ENCODE measurements around the gene RAVER2. TPM values are rescaled to one million over a fixed set of nuclear protein-coding genes. Genes with fewer than 3 reads are reported as not detected.
A peak's percentile ranks its signal among the peaks of the same experiment; 100 is the strongest.

The RAVER2 gene
- total and polyA plus RNA-seq, 2 experiments from 2014 or later = 7.8 to 24.6 TPM

DNA sequence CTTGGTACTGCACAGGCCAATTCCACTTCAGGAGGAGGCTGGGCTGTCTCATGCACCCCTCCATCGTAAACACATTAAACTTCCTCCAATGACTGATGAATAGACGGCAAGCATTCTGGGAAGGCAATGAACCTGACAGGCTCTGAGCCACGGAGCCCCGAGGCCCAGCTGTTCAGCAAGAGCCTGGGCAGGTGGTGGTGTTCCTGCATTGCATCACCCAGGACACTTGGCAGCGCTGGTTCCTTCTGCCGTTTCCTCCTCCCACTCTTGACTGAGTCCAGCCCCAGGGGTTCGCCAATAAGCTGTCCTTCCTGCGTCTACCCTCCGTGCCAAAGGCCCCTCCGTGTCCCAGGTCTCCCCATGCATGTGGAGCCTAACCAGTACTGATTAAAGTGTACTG is 111.7 kb downstream of the RAVER2 start:
- Histone ChIP-seq H3K4me3 (no peak overlapping the region), H3K9me2 (ENCODE audit: insufficient read depth) (no peaks in the 10 kb centered on the region), H3K27me3 (ENCODE audit: insufficient read depth) (no peaks in the 10 kb centered on the region), H3K4me2 (no peak overlapping the region), H3K79me2 (replicated peaks; ENCODE audit: insufficient read depth) (no peaks in the 10 kb centered on the region), H3K36me3 (ENCODE audit: insufficient read depth) (no peaks in the 10 kb centered on the region; the same call in 1 of the 2 replicates), H3K27ac (ENCODE audit: low read depth) (no peak overlapping the region), H2AFZ (no peak overlapping the region), H4K20me1 (replicated peaks; ENCODE audit: insufficient read depth) (no peaks in the 10 kb centered on the region), H3F3A (replicated peaks; ENCODE audit: low read depth) (no peaks in the 10 kb centered on the region), H3K4me1 (ENCODE audit: insufficient read depth) (peaks cover 4% of the 10 kb centered on the region)
- H3K27me3 Mint-ChIP-seq (ENCODE audit: insufficient read depth, low read depth, poor library complexity) = peaks cover 11% of the 10 kb centered on the region
- H3K9me3 Mint-ChIP-seq = no peaks in the 10 kb centered on the region; the same call in 2 of the 3 replicates
- DNase-seq (ENCODE audit: low spot score) = no peak
- no peak overlapping the region for H3K4me3 Mint-ChIP-seq
- H3K4me1 Mint-ChIP-seq = peaks cover 16% of the 10 kb centered on the region
- TF ChIP-seq EZH2phosphoT487 (IDR thresholded peaks at IDR 0.05; ENCODE audit: unreplicated experiment) (no peak), EZH2 (IDR thresholded peaks at IDR 0.05; ENCODE audit: low read depth, unreplicated experiment) (no peak), ZNF114 (CRISPR knock-in tag; IDR thresholded peaks at IDR 0.05) (no peak), POLR2AphosphoS5 (IDR thresholded peaks at IDR 0.05; ENCODE audit: low read depth) (no peak), CREB1 (CRISPR knock-in tag; IDR thresholded peaks at IDR 0.05; ENCODE audit: low read depth) (no peak)
- TF ChIP-seq, protein P1, sequence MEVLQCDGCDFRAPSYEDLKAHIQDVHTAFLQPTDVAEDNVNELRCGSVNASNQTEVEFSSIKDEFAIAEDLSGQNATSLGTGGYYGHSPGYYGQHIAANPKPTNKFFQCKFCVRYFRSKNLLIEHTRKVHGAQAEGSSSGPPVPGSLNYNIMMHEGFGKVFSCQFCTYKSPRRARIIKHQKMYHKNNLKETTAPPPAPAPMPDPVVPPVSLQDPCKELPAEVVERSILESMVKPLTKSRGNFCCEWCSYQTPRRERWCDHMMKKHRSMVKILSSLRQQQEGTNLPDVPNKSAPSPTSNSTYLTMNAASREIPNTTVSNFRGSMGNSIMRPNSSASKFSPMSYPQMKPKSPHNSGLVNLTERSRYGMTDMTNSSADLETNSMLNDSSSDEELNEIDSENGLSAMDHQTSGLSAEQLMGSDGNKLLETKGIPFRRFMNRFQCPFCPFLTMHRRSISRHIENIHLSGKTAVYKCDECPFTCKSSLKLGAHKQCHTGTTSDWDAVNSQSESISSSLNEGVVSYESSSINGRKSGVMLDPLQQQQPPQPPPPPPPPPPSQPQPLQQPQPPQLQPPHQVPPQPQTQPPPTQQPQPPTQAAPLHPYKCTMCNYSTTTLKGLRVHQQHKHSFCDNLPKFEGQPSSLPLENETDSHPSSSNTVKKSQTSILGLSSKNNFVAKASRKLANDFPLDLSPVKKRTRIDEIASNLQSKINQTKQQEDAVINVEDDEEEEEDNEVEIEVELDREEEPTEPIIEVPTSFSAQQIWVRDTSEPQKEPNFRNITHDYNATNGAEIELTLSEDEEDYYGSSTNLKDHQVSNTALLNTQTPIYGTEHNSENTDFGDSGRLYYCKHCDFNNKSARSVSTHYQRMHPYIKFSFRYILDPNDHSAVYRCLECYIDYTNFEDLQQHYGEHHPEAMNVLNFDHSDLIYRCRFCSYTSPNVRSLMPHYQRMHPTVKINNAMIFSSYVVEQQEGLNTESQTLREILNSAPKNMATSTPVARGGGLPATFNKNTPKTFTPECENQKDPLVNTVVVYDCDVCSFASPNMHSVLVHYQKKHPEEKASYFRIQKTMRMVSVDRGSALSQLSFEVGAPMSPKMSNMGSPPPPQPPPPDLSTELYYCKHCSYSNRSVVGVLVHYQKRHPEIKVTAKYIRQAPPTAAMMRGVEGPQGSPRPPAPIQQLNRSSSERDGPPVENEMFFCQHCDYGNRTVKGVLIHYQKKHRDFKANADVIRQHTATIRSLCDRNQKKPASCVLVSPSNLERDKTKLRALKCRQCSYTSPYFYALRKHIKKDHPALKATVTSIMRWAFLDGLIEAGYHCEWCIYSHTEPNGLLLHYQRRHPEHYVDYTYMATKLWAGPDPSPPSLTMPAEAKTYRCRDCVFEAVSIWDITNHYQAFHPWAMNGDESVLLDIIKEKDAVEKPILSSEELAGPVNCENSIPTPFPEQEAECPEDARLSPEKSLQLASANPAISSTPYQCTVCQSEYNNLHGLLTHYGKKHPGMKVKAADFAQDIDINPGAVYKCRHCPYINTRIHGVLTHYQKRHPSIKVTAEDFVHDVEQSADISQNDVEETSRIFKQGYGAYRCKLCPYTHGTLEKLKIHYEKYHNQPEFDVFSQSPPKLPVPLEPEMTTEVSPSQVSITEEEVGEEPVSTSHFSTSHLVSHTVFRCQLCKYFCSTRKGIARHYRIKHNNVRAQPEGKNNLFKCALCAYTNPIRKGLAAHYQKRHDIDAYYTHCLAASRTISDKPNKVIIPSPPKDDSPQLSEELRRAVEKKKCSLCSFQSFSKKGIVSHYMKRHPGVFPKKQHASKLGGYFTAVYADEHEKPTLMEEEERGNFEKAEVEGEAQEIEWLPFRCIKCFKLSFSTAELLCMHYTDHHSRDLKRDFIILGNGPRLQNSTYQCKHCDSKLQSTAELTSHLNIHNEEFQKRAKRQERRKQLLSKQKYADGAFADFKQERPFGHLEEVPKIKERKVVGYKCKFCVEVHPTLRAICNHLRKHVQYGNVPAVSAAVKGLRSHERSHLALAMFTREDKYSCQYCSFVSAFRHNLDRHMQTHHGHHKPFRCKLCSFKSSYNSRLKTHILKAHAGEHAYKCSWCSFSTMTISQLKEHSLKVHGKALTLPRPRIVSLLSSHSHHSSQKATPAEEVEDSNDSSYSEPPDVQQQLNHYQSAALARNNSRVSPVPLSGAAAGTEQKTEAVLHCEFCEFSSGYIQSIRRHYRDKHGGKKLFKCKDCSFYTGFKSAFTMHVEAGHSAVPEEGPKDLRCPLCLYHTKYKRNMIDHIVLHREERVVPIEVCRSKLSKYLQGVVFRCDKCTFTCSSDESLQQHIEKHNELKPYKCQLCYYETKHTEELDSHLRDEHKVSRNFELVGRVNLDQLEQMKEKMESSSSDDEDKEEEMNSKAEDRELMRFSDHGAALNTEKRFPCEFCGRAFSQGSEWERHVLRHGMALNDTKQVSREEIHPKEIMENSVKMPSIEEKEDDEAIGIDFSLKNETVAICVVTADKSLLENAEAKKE (CRISPR knock-in tag; IDR thresholded peaks at IDR 0.05) = no peak
- TF ChIP-seq, protein P2, sequence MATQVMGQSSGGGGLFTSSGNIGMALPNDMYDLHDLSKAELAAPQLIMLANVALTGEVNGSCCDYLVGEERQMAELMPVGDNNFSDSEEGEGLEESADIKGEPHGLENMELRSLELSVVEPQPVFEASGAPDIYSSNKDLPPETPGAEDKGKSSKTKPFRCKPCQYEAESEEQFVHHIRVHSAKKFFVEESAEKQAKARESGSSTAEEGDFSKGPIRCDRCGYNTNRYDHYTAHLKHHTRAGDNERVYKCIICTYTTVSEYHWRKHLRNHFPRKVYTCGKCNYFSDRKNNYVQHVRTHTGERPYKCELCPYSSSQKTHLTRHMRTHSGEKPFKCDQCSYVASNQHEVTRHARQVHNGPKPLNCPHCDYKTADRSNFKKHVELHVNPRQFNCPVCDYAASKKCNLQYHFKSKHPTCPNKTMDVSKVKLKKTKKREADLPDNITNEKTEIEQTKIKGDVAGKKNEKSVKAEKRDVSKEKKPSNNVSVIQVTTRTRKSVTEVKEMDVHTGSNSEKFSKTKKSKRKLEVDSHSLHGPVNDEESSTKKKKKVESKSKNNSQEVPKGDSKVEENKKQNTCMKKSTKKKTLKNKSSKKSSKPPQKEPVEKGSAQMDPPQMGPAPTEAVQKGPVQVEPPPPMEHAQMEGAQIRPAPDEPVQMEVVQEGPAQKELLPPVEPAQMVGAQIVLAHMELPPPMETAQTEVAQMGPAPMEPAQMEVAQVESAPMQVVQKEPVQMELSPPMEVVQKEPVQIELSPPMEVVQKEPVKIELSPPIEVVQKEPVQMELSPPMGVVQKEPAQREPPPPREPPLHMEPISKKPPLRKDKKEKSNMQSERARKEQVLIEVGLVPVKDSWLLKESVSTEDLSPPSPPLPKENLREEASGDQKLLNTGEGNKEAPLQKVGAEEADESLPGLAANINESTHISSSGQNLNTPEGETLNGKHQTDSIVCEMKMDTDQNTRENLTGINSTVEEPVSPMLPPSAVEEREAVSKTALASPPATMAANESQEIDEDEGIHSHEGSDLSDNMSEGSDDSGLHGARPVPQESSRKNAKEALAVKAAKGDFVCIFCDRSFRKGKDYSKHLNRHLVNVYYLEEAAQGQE (IDR thresholded peaks at IDR 0.05; ENCODE audit: unreplicated experiment) = no peak
- TF ChIP-seq, protein P3, sequence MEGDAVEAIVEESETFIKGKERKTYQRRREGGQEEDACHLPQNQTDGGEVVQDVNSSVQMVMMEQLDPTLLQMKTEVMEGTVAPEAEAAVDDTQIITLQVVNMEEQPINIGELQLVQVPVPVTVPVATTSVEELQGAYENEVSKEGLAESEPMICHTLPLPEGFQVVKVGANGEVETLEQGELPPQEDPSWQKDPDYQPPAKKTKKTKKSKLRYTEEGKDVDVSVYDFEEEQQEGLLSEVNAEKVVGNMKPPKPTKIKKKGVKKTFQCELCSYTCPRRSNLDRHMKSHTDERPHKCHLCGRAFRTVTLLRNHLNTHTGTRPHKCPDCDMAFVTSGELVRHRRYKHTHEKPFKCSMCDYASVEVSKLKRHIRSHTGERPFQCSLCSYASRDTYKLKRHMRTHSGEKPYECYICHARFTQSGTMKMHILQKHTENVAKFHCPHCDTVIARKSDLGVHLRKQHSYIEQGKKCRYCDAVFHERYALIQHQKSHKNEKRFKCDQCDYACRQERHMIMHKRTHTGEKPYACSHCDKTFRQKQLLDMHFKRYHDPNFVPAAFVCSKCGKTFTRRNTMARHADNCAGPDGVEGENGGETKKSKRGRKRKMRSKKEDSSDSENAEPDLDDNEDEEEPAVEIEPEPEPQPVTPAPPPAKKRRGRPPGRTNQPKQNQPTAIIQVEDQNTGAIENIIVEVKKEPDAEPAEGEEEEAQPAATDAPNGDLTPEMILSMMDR (conservative IDR thresholded peaks at IDR 0.05; ENCODE audit: low read depth in 2 of 2) = 0 out of 4 replicates have a peak, but pooled peaks of 1 of the 2 experiments have one; percentile 17
- peak overlapping the region; percentile 83; the same call in 1 of the 2 replicates for H3K27ac Mint-ChIP-seq
- ATAC-seq = no peak; the same call in 2 of the 3 replicates
- H3K36me3 Mint-ChIP-seq (ENCODE audit: low read depth) = peaks cover 24% of the 10 kb centered on the region

Measured in GM23338 (cell line).